Colon (tissue), 2 donors: Measurements from ENCODE around the gene SETD1B.

ENCODE experiments used
- FAIRE-seq: peaks from 2 replicates; lab custom pipeline; 2012; peaks lifted over from hg19 to GRCh38; lab: Jason Lieb, UNC
- donor health status: control.
- donor health status: control.

Gene SETD1B

DNA sequence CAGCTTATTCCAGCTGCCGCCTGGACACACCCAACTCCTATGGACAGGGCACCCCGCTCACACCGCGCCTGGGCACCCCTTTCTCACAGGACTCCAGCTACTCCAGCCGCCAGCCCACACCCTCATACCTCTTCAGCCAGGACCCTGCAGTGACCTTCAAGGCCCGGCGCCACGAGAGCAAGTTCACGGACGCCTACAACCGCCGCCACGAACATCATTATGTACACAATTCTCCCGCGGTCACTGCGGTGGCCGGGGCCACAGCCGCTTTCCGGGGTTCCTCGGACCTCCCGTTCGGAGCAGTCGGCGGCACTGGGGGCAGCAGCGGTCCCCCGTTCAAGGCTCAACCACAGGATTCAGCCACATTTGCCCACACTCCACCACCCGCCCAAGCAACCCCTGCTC is 5.9 kb downstream of the SETD1B start:
- no peak for FAIRE-seq

DNA sequence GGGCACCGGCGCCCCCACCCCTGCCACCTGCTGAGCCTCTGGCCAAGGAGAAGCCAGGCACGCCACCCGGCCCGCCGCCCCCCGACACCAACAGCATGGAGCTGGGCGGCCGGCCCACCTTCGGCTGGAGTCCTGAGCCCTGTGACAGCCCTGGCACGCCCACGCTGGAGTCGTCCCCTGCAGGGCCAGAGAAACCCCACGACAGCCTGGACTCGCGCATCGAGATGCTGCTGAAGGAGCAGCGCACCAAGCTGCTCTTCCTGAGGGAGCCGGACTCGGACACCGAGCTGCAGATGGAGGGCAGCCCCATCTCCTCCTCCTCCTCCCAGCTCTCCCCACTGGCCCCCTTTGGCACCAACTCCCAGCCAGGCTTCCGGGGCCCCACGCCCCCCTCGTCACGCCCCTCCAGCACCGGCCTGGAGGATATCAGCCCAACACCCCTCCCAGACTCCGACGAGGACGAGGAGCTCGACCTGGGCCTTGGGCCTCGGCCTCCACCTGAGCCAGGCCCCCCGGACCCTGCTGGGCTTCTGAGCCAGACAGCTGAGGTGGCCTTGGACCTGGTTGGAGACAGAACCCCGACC is 6.5 kb downstream of the SETD1B start:
- no peak for FAIRE-seq

DNA sequence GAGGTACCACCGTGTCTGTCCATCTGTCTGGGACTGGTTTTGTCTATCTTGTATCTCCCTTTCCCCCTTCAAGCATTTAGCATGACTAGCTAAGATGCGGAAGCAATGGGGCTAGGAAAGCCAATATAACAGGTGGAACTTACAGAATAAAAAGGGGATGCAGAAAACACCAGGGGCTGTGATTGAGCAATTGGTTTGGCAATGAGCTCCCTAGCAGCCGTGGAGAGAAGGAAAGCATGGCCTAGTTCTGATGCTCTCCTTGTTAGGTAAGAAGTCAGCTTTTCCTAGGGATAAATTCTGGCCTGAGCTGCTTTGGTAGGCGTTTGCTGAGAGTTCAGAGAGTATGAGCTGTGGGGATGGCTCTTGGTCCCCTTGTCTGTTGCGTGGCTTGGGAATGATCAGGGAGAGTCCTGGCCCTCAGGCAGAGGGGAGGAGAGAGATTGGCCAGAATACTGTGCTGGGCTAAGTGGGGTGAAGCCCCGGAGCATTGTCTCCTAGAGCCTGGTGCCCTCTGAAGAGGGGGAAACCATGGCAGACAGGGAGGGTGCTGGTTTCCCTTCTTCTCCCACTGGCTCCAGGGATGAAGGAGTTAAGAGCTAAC is 7.1 kb downstream of the SETD1B start:
- FAIRE-seq = no peak

DNA sequence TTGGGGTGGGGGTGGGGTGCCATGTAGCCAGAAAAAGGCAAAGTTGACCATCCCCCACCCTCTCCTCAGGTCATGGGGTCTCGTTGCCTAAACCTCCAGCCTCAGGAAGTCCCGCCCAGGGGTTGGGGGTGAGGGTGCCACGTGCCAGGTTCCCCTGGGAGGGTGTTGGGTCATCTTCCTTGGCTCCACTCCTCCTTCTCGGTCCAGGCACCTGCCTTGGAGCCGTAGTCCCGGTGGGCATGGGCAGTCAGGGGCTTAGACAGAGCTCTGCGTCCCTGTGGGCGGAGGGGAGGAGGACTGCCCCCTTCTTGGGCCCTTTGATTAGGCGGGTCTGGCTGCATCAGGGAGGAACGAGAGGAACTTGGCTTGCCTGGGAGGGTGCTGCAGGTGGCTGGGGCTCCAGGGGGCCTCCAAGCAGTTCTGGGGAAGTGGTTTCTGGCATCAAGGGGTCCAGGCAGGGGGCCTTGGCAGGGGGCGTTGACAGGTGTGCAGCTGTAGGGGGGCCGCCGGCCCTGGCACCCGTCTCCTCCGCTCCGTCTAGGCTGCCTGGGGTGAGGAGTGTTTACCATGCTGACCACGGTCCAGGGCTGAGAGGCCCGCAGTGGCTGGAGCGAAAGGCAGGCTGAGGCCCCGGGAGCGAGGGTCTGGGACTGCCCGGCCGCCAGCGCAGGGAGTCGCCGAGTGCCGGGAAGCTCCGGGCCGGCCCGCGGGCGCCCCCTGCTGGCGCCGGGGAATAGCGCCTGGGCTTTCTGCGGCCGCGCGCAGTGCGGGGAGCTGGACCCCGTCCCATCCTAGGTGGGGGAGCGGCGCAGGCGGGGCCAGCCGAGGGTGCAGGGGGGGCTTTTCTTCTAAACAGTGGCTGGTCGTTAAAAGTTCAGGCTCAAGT is 7.9 kb downstream of the SETD1B start:
- no peak for FAIRE-seq

DNA sequence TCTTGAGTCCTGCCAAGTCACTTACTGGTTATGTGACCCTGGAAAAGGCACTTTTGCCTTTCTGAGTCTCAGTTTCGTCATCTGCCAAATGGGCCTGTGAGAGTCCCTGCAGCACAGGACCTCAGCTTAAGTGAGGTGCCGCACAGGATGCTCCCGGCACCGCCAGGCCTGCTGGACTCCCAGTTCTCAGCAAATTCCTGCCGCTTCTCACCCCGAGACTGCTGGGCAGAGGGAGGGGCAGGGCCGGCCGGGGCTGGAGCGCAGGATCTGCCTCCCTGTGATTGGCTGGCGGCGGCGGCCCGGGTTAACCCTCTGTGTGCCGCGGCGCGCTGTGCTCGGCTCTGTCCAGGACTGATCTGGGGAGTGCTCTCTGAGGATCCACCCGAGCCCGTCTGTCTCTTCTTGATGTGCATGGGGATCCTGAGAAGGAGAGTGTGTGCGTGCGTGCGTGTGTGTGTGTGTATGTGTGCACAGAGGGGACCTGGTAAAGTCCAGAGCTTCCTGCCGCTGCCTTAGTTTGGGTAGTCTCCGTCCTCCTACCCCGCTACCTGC is 8.6 kb downstream of the SETD1B start:
- no peak for FAIRE-seq

DNA sequence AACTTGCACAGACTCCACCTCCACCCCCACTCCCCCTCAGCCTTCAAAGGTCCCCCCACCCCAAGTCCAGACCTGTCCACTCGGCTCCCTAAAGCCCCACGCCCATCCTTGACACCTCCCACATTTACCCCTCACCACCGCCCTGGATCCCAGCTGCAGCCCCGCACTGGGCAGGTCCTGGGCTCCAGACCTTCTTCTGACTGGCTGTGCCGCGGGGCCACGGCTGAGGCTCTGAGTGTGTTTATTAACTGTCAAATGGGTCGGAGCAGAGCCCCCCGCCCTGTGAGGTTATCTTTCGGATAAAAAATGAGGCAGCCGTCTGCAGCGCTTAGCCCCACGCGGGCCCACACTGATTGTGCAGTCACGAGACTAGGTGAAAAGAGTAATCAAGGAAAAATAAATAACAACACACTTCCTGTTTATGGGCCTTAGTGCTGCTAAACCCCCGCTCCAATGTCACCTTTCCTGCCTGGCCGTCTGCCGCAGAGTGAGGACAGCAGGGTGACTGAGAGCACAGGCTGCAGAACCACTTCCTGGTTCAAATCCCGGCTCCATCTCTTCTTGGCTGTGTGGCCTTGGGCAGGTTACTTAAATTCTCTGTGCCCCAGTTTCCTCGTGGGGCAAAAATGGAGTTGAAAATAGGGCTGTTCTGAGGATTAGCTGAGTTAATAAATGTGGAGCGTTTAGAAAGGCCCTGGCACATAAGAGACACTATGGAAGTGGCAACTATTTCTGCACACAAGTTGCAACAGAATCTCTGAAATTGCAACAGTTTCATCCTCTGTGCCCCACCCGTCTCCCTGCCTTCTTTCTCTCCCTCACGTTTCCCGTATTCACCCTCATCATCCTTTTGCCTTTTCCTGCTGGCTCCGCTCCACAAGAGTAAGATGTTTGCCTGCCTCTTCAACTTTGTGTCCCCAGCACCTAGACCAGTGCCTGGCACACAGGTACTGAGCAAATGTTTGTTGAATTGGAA is 9.4 kb downstream of the SETD1B start:
- no peak for FAIRE-seq

DNA sequence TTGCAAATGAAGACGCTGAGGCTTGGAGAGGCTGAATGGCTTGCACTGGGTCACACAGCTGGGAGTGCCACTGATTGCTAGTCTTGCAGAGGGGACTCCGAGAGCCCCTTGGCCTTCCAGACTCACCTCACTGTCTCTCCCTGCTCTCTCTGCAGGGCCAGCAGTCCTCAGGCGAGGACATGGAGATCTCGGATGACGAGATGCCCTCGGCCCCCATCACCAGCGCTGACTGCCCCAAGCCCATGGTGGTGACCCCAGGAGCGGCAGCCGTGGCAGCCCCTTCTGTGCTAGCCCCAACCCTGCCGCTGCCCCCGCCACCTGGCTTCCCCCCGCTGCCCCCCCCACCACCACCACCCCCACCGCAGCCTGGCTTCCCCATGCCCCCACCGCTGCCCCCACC is 10.1 kb downstream of the SETD1B start:
- FAIRE-seq = no peak

DNA sequence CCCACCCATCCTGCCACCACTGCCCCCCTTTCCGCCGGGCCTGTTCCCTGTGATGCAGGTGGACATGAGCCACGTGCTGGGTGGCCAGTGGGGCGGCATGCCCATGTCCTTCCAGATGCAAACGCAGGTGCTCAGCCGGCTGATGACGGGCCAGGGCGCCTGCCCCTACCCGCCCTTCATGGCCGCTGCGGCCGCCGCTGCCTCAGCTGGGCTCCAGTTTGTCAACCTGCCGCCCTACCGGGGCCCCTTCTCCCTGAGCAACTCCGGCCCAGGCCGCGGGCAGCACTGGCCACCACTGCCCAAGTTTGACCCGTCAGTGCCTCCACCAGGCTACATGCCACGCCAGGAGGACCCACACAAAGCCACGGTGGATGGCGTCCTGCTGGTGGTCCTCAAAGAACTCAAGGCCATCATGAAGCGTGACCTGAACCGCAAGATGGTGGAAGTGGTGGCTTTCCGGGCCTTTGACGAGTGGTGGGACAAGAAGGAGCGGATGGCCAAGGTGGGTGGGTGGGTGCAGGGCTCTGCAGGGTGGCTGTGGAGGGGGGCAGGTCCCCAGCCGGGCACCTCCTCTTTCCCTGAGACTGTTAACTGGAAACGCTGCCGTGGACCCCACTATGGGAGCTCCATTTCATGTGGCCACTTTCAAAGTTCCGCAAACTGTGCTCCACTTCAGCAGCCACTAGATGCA is 10.8 kb downstream of the SETD1B start:
- no peak for FAIRE-seq

DNA sequence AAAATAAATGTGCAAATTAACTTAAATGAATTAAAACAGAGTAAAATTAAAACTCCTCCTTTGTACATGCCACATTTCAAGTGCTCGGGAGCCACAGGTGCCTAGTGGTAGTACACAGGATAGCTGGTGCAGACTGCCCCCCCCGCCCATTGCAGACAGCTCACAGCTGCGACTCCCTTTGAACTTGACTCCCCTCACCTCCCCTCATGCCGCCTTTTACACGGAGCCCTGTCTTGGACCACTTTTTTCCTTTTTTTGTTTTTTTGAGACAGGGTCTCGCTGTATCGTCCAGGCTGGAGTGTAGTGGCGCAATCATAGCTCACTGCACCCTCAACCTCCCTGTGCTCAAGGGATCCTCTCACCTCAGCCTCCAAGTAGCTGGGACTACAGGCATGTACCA is 11.5 kb downstream of the SETD1B start:
- FAIRE-seq = no peak

DNA sequence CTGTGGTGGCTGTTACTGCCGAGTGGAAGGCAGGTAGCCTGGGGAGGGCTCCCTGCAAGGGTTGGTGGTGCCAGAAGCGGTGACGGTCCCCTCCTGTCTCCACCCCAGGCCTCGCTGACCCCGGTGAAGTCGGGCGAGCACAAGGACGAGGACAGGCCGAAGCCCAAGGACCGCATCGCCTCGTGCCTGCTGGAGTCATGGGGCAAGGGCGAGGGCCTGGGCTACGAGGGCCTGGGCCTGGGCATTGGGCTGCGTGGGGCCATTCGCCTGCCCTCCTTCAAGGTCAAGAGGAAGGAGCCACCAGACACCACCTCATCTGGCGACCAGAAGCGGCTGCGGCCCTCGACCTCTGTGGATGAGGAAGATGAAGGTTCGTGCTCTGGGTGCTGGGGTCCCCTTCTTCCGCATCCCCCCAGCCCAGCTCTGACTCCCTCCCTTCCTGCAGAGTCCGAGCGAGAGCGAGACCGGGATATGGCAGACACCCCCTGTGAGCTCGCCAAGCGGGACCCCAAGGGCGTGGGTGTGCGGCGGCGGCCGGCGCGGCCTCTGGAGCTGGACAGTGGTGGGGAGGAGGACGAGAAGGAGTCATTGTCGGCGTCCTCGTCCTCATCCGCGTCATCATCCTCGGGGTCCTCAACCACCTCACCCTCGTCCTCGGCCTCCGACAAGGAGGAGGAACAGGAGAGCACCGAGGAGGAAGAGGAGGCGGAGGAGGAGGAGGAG is 13.3 kb downstream of the SETD1B start:
- FAIRE-seq = no peak

DNA sequence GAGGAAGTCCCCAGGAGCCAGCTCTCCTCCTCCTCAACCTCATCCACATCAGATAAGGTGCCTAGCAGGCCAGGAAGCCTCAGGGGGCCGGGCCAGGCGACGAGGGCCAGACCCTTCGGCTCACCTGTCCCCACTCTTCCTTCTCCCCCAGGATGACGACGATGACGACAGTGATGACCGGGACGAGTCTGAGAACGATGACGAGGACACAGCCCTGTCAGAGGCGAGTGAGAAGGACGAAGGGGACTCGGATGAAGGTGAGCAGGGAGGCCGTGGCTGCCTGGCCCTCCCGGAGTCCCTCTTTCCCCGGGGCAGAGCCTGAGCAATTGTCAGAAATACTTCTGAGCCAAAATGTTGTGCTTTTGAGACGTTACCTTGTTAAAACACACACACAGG is 13.8 kb downstream of the SETD1B start:
- no peak for FAIRE-seq

DNA sequence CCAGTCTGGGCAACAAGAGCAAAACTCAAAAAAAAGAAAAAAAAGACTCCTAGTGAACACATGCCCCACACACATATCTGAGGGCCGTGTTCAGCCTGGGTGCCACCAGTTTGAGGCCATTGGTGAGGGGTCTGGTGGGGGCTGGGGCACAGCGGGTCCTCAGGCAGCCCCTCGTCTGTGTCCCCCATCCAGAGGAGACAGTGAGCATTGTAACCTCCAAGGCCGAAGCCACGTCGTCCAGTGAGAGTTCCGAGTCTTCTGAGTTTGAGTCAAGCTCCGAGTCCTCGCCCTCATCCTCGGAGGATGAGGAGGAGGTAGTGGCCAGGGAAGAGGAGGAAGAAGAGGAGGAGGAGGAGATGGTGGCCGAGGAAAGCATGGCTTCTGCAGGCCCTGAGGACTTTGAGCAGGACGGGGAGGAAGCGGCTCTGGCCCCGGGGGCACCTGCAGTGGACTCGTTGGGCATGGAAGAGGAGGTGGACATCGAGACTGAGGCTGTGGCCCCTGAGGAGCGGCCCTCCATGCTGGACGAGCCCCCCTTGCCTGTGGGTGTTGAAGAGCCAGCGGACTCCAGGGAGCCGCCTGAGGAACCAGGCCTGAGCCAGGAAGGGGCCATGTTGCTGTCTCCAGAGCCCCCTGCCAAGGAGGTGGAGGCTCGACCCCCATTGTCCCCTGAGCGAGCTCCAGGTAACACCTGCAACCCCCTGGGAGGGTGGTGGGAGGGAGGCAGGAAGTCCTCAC is 15.6 kb downstream of the SETD1B start:
- no peak for FAIRE-seq

DNA sequence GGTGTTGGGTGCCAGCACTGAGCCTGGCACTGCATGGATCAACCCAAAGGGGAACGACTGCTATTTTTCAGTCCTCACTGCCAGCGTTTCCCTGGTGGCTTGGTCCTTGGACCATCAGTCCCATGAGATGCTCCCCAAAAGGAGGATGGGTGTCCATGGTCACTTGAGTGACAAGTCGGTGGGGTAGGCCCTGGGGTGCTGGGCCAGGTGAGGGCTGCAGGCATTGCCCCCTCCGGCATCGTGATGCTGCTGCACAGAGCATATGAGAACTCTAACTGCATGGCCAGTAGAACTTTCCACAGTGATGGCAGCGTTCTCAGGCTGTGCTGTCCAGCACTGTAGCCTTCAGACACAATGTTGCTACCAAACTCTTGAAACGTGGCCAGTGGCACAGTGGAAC is 16.2 kb downstream of the SETD1B start:
- FAIRE-seq = no peak

DNA sequence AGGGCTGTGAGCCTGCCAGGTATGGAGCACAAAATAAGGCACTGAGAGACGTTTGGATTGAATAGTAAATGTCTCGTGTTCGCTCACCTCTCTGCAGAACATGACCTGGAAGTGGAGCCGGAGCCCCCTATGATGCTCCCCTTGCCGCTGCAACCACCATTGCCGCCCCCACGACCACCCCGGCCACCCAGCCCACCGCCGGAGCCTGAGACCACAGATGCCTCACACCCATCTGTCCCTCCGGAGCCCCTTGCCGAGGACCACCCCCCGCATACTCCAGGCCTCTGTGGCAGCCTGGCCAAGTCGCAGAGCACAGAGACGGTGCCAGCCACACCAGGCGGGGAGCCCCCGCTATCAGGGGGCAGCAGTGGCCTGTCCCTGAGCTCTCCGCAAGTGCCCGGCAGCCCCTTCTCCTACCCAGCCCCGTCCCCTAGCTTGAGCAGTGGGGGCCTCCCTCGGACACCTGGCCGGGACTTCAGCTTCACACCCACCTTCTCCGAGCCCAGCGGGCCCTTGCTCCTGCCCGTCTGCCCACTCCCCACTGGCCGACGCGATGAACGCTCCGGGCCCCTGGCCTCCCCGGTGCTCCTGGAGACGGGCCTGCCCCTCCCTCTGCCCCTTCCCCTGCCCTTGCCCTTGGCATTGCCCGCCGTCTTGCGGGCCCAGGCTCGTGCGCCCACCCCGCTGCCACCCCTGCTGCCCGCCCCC is 18.7 kb downstream of the SETD1B start:
- no peak for FAIRE-seq

DNA sequence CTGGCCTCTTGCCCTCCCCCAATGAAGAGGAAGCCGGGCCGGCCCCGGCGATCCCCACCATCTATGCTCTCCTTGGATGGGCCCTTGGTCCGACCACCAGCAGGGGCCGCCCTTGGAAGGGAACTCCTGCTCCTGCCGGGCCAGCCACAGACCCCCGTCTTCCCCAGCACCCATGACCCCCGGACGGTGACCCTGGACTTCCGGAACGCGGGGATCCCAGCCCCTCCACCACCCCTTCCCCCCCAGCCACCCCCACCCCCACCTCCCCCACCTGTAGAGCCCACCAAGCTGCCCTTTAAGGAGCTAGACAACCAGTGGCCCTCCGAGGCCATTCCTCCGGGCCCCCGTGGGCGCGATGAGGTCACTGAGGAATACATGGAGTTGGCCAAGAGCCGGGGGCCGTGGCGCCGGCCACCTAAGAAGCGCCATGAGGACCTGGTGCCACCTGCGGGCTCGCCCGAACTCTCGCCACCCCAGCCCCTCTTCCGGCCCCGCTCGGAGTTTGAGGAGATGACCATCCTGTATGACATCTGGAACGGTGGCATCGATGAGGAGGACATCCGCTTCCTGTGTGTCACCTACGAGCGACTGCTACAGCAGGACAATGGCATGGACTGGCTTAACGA is 19.4 kb downstream of the SETD1B start:
- FAIRE-seq = no peak

DNA sequence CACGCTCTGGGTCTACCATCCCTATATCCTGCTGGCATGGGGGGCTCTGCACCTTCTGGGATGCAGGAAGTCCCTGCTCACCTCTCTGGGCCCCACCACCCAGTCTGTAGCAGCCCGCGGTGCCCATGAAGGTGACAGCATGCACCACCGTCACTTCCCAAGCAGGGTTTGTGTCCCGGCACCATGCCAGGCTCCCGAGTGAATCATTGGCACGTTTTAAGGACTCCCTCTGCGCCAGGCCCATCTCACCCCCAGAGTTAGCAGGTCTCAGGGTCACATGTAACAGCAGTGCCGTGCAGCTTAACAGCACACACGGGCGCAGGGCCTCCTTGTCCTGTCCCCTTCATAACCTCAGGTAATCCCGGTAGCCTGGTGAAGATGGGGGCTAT is 19.9 kb downstream of the SETD1B start:
- FAIRE-seq = no peak

DNA sequence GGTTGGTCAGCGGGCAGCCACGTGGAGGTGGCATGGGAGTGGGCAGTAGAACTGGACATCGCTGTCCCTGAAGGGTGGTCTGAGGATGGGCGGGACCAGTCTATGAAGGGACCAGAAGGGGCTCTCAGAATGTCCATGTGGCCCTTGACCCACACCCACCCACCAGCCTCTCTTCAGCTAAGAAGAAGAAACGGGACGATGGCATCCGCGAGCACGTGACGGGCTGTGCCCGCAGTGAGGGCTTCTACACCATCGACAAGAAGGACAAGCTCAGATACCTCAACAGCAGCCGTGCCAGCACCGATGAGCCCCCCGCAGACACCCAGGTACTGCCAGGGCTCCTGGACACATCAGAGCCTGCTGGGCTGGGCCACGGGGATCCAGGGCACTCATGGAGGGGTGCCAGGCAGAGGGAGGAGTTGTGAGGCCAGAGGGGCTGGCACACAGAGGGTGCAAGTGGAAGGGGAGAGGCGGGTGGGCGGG is 21.3 kb downstream of the SETD1B start:
- no peak for FAIRE-seq

DNA sequence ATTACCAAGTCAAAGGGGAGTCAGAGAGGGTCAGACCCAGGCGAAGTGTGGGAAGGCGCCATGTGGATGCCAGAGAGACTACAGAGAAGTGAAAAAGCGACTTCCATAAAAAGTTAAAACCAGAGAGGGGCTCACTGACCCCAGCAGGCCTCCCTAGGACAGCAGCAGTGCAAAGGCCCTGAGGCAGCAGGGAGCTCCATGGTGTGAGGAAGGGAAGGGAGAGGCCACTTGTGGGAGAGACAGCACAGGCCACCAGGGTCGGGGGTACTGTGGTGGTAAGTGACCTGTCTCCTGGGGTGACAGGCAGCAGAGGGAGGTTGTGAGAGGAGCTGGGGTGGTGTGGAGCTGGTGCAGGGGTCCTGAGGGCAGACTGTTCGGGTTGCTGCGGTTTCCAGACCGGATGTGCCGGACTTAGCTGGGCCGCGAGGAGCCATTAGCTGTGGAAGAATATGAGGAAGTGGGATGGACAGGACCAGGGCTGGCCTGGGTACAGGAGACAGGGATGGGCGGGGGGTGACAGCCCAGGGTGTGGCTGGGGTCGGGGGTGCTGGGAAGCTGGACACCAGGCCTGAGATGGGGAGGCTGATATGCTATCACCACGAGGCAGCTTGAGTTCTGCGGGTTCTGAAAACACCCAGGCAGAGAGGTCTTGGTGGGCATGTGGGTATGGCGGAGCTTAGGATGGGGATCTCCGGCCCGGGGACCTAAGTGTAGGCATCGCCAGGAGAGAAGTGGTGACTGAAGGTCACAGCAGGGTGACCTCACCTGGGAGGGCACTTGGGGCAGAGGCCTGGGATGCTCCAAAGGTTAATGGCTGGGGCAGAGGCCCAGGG is 22.7 kb downstream of the SETD1B start:
- no peak for FAIRE-seq
